GM21381 (cell line): Measurements from ENCODE around the gene TRIM39.

Experiments
- ATAC-seq: cut with Tn5 transposase; IDR thresholded peaks from one replicate; pipeline ENCODE4 v1.9.1; 2021; ENCODE audit warnings: mild to moderate bottlenecking, moderate library complexity; ENCODE audit not compliant: unreplicated experiment

Gene TRIM39

GRCh38 chr6:30327232-30327746 is 562 bp downstream of the TRIM39 start:
- no peak for ATAC-seq

DNA sequence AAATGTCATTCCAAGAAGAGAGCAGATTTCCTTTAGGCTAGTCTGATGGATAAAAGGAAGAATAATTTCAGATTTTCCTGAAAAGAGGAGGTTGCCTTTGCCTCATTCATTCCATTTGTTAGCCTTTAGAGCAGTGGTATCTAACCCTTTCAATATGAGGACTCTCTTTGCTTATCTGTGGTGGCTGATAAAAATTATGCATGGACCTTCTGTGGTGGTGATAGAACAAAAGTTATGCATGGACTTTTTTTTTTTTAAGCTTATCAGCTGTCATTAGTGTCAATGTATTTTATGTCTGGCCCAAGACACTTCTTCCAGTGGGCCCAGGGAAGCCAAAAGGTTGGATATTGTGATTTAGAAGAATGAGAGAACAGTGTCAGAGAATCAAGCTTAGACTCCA is 1.7 kb downstream of the TRIM39 start:
- no peak for ATAC-seq

DNA sequence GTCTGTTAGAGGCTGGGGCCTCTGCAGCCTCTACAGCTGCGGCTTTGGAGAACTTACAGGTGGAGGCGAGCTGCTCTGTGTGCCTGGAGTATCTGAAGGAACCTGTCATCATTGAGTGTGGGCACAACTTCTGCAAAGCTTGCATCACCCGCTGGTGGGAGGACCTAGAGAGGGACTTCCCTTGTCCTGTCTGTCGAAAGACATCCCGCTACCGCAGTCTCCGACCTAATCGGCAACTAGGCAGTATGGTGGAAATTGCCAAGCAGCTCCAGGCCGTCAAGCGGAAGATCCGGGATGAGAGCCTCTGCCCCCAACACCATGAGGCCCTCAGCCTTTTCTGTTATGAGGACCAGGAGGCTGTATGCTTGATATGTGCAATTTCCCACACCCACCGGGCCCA is 2.6 kb downstream of the TRIM39 start:
- no peak for ATAC-seq

DNA sequence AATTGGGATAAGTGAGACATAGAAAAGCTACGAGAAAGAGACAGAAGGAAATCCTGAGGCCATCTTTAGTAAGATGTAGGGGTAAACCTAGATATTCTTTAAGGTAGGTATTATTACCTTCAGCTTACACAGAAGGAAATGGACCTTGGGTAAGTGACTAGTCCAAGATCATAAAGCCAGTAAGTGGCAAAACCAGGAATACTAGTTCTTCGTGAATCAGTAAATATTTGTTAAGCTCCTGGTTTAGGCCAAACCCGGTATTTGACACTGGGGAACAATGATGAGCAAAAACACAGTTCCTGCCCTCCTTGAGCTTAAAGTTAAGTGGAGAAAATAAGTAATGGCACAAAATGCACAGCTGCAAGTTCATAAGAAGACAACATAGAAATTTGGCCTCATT is 5.3 kb downstream of the TRIM39 start:
- ATAC-seq, result no peak

DNA sequence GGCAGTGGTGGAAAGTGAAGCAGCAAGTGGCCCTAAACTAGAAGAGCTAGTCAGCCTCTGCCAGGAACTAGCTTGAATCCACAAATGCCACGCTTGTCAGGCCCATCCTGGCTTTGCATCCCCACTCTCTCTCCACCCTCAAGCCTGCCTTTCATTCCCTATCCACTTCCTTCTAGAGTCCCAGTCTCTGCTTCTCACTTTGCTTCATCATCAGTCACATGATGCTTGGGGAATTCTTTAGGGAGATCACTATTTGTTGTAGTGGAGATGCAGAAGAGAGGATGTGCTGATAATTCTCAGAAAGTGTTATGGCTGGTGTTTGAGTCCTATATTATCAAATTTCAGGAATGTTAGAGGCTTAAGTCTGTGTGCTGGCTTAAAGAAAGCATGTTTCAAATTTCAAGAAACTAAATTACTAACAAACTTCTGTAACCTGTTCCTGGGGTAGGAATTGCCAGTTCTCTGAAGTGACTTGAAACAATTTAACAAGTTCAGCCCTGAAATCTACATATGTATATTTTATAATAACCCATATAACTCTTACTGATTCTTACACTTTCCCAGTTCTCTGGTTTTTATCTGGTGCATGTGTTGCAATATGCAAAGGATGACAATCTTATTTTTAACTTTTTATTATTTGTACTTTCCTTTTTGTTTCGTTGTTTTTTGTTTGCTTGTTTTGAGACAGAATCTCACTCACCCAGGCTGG is 7.5 kb downstream of the TRIM39 start:
- ATAC-seq, result no peak

GRCh38 chr6:30340589-30341054 is 13.9 kb downstream of the TRIM39 start:
- no peak for ATAC-seq

DNA sequence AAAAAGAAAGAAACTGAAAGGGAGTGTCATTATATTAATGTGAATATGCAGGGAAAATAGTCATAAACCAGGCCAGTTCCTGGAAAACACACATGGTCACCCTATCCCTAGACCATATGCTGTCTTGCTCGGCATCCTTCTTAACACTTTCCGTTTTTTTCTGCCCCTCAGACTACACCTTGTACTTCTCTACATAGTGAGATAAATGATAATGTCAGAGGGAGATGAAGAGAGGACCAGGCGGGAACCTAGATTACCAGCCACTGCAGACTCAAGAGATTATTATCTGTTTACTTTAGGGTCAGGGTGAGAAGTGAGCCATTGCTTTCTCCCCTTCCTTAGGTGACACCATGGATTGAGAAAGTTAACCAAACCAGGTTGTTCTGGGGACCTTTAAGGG is 14.5 kb downstream of the TRIM39 start:
- ATAC-seq, result no peak

- ATAC-seq, result no peak
These were observed 15.0 kb downstream of the TRIM39 start for GRCh38 chr6:30341728-30342127.

DNA sequence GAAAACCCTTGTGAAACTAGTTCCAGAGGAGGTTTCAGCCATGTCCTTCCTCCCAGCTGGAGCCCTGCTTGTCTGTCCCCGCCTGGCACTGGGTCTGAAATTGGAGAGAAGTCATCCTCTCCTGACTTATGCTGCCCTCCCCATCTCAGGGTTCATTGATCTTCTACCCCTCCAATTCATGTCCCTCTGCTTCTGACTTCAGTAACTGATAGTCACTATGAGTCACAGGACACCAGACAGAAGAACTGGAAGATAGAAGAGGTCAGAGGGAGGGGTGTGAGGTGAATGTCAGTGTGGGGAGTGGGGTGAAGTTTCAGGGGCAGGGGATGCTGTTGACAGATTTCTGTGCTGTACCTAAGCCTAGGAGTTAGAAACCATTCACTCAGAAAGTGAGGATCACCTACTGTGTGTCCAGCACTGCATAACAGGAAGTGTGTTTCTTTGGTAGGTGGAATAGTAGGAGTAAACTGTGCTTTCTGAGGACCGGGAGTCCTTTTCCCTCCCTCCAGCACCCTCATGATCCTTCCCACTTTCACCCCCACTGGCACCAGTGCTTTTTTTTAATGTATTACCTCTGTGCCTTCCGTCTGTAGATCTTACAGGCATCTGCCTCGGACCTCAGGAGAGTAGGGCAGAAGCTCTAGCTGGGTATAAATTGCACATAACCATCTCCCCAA is 17.6 kb downstream of the TRIM39 start:
- no peak for ATAC-seq

- ATAC-seq, result peak; percentile 94
These were observed 18.3 kb downstream of the TRIM39 start, which contains the start of gene RPP21 for GRCh38 chr6:30344868-30345671. Gene RPP21 (plus strand): TSS chr6:30345156. CDS start chr6:30345172, 16 bp downstream.

DNA sequence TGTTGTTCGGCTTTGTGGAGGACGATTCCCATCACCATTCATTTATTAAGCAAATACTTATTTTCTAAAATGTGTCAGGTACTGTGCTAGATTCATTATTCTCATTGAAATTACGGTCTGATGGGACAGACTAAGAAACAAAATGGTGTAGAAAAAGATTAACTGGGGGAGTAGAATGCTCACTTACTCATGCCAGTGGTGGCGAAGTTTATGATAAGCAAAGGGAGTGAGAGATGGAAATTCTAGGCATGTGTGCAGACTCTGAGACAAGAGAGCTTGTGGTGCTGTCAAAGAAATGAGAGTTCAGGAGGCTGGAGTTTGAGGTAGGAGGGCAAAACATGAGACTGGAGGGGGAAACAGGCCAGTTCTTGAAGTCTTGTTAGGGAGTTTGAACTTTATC is 19.1 kb downstream of the TRIM39 start:
- ATAC-seq, result no peak

DNA sequence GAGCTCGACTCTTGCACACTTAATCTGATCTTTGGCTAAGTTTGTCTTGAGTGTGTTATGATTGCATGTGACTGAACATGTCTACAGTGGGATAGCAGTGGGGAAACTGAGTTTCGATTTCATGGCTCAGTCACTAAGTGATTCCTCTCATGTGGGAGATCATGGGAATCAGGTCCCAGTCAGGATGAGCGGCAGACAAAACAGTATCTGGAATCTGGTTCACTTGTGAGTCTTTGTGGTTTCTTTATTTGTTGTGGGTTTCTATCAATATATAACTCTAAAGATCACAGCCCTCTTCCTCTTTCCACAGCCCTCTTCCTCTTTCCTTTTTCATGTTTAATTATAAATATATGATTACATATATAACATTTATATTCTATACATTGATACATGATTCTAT is 22.2 kb downstream of the TRIM39 start:
- ATAC-seq, result no peak

DNA sequence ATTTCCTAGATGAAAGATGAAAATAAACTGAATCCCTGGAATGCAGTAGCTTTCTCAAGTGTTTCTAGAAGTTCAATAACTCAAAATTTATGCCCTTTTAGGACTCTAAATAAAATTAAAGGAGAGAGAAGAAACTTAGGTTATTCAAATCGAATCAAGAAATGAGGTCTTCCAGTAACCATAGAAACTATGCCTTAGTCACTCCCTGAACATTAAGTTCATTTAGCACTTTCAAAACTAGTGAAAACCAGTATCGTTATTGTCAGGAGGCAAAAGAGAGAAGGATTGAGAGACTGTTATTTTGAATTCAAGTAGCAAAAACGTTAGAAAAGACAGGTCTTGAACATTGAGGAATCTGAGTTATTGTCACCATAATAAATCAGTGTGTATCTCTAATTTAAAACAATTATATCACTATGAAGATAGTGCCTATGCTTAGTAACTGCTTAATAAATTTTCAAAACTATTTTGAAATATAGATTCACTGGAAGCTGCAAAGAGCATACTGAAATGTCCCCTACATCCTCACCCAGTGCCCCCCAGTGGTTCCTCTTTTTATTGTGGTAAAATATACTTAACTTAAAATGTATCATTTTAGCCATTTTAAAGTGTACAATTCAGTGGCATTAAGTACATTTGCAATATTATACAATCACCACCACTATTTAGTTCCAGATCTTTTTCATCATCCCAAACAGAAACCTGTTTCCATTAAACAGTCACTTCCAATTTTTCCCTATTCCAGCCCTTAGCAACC is 22.9 kb downstream of the TRIM39 start:
- ATAC-seq, result no peak

DNA sequence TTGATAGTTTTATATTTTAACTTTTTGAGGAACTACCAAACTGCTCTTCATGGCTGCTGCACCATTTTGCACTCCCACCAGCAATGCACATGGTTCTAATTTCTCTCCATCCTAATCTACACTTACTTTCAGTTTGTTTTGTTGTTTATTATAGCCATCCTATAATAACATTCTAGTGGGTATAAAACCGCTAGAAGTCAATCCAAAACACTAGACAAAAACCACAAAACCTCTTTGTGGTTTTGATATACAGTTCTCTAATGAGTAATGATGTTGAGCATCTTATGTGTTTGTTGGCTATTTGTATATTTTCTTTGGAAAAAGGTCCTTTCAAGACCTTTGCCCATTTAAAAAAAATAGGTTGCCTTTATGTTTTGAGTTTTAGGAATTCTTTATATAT is 23.8 kb downstream of the TRIM39 start:
- ATAC-seq, result no peak

DNA sequence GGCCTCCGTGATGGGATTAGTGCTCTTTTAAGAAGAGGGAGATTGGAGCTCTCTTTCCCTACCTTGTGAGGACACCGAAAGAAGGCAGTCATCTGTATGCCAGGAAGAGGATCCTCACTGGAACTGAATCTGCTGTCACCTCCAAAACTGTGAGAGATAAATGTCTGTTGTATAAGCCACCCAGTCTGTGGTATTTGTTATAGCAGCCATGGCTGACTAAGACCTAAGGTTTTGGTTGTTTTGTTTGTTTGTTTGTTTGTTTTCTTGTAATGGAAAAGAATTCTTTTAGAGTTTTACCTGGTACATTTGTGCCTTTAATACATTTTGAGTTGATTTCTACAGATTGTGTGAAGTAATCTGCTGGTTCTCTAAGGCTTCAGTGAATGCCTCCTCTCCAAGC is 25.8 kb downstream of the TRIM39 start:
- ATAC-seq, result no peak

- ATAC-seq, result no peak
These were observed 28.6 kb downstream of the TRIM39 start for GRCh38 chr6:30355281-30355680.

DNA sequence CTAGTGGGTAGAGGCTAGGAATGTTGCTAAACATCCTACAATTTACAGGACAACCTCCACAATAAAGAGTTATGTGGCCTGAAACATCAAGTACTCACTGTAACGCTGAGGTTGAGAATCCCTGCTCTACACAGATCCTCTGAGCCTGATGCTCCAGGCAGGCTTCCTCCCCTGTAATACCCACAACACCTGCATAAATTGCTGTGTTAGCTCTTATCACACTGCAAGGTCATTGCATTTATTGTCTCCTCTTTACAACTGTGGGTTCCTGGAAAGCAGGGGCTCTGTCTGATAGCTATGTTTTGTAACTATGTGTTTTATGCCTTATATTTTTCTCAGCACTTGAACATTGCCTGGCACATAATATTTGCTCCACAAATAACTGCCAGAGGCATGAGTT is 29.8 kb downstream of the TRIM39 start:
- ATAC-seq, result no peak

- no peak for ATAC-seq
These were observed 31.2 kb downstream of the TRIM39 start for GRCh38 chr6:30357678-30358540.

GRCh38 chr6:30359276-30359675 is 32.5 kb downstream of the TRIM39 start:
- no peak for ATAC-seq

DNA sequence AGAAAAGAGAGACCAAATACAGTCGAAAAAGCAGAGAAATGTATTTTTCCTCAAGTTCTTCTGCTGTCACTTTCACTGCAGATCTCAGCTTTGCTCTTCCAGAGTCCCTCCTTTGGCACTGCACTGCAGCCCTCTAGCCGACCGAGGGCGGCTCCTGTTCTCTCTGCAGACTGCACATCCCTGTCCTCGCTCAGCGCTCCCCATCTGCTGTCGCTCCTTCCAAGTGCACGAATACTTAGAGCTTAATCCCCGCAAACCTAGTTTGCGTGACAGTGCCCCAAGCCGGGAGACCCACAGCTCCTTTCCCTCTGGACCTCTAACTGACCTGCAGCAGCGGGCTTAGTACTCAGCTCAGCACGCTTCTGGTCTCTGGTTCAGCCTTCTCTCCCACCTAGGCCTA is 33.4 kb downstream of the TRIM39 start:
- ATAC-seq, result no peak
